ENCODE results near the gene PARP15.
A peak's percentile ranks its signal among the peaks of the same experiment; 100 is the strongest.
"Not testable (repeated sequence)": the region's sequence is repeated elsewhere in the genome, so short reads cannot be mapped to it uniquely, and the experiment has no call there.

Gene PARP15

DNA sequence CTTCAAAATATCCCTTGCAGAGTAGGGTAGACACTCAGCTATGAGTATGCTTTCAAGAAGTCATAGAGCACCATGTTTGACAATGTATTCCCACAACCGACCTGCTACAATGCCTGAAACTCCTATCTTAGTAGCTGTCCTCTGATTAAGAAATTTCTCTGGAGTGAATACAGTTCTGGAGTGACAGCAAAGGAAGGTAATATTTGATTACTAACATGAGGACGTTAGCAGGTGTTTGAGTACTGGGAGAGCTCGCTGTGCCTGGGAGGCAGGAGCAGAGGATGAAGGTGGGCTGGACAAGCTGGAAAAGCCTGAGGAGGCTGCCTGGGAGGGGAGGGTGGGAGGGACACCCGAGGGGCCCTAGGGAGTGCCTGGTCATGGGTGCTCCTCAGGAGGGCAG, 42.9 kb downstream of the PARP15 start:
- DNase-seq, result no peak

DNA sequence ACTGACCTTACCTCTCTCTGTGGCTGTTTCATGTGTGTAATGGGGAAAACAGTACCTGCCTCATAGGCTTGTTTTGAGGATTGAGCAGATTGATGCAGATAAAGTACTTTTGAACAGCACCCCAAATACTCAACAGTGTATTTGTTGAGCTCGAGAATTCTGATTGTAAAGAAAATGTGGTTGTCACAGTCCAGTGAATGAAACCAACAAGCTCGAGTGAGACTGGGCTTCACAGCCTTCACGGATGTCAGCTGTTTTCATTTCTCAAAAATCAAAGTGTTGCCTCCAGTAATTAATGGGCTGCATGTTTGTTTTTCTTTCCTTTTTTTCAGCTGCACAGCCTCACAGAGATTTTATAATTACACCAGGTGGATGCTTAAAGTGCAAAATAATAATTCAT, 43.7 kb downstream of the PARP15 start:
- no peak for DNase-seq

DNA sequence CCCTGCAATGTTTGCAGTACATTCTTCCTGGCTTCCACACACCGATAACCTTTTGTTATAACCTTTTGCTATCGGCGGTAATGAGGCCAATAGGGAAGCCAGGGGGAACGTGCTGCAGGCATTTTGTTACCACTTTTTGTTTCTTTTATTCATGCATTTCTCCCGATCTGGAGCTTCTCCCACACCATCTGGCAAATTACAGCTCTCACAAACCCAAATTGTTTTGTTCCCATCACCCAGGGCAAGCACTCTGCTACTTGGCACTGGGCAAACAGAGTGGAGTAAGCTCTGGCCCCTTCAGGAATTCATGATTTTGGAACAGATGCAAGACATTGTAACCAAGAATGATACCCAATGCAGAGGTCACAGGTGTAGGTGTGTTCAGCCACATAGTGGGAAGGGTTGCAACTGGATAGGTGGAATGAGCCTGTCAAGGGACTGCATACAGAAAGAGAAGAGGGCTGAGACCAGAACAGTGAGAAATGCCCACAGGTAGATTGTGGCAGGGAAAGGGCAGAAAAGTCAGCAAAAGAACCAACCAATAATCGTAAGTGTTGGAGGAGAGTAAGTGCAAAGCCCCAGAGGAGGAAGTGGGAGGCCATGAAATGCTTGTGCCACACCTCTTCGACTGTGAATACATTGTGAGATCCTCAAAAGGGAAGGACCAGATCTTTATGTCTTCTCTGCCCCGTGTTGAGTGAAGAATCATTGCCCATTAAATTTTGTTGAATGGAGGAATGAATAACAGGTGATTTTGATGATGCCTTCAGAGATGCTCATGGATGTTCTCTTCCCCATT, 45.8 kb downstream of the PARP15 start:
- no peak for DNase-seq

DNA sequence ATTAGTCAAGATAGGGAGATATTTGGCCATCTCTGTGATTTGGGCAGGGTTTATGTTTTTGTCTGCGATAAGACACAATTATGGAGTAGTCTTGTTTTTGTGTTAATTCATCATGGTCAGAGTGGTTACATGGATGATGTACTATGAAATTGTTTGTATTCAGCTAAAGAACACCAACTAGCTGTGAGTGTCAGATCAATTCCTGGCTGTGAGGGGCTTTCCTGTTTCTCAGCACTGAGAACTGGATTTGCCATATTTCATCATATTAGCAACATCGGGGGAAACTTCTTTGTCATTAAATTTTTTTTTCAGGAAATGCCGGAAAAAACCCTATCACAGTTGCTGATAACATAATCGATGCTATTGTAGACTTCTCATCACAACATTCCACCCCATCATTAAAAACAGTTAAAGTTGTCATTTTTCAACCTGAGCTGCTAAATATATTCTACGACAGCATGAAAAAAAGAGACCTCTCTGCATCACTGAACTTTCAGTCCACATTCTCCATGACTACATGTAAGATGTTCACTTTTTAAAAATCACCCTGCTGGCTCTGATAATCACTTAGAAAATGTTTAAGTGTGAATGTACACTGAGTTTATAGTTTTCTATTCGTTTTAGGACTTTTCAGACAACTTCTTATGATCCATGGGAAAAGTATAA, 49.2 kb downstream of the PARP15 start:
- DNase-seq, result no peak

DNA sequence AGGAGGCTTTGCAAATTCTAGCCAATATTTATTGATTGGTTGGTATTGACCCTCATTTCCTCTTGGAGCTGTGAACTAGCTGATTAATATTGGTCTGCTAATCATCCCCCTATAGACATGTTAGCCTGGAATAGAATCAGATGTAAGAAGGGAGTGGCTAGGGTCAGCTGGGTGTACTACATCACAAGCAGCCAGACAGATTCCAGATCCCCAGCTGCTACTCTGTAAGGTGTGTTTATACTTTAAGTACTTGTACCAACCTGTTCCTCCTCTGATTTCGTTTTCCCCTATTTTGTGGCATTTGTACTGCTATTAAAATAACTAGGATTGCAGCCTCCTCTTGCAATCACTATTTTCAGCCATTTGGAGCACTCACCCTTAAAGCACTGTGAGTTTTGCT, 49.9 kb downstream of the PARP15 start:
- DNase-seq, result no peak

DNA sequence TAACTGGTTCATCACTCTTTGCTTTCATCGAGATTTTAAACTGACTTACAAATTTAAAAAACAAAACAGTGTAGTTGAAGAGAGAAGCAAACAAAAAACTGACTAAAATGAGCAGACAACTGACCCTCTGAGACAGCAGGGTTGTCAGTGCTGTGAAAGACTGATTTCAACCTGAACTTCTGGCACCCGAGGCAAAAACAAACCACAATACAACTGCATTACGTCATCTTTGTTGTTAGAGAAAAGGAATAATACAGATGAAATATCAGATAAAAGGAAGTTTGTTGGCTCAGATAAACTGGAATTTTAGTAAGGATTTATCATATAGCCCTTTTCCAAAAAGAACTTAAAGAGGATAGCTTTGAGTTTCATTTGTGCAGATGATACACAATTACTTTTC, 51.1 kb downstream of the PARP15 start:
- peak; percentile 27 for DNase-seq

DNA sequence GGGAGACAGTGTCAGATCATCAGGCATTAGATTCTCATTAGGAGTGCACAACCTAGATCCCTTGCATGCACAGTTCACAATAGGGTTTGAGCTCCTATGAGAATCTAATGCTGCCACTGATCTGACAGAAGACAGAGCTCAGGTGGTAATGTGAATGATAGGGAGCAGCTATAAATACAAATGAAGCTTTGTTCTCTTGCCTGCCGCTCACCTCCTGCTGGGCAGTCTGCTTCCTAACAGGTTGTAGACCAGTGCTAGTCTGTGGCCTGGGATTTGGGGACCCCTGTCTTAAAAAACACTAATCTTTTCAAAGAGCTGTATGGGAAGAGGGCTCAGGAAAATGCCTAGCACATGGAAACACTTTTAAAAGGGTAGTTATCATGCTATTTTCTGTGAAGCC, 52.3 kb downstream of the PARP15 start:
- no peak for DNase-seq

DNA sequence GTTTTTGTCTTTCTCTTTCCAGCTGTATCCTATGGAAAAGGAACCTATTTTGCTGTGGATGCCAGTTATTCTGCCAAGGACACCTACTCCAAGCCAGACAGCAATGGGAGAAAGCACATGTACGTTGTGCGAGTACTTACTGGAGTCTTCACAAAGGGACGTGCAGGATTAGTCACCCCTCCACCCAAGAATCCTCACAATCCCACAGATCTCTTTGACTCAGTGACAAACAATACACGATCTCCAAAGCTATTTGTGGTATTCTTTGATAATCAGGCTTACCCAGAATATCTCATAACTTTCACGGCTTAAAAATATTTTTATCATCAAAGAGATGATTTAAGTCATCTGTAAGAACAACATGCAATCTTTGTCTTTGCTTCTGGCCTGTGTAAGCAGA, 58.3 kb downstream of the PARP15 start:
- no peak for DNase-seq

DNA sequence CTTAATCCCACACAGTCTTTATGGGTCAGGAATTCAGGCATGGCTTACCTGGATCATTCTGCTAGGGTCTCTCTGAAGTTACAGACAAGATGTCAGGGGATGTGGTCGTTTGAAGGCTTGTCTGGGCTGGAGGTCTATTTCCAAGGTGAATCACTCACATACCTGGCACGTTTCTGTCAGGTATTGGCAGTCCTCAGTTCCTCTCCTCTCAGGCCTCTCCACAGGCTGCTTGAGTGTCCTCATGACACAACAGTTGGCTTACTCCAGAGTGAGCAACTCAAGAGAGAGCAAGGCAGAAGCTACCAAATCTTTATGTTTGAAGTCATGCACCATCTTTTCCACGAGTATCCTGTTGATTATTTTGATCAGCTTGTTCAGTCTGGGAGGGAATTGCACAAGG, 59.2 kb downstream of the PARP15 start:
- DNase-seq, result no peak

DNA sequence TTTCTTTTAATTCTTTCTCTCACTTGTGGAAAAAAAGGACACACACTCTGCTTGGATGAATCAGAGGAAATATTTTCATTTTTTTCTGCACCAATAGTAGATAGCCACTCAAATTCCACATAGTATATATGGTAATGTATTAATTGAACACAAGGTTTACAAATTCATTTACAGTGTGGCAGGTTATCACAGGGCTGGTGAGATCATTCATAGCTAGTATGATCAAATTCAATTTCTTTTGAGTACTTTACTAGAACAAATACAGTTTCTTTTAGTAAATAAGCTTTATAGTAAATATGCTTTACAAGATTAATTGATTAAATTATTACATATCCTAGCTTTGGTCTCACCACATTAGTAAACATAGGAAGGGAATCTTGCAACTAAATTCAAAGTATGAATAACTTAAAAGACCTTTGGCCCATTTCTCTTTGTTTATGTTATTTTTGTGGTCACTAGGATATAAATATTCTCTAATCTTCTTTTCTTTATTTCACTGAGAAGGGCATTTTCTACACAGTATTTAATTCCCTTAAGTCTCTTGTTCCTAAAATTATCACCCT, 63.1 kb downstream of the PARP15 start:
- DNase-seq, result no peak

DNA sequence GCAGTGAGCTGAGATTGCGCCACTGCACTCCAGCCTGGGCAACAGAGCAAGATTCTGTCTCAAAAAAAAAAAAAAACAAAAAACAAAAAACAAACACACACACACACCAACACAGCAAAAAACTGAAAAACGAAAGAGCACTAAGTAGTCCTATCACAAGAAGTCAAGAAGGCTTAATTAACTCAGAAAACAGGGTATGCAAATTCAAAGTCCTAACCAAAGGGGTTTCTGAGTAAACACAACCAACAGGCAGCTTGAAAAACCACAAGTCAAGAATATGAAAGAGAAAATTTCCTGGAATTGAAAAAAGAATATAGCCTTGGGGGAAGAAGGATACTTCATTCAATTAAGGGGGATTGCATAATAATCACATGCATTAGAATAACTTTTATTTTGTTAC, 65.5 kb downstream of the PARP15 start:
- peak; percentile 74 for DNase-seq

DNA sequence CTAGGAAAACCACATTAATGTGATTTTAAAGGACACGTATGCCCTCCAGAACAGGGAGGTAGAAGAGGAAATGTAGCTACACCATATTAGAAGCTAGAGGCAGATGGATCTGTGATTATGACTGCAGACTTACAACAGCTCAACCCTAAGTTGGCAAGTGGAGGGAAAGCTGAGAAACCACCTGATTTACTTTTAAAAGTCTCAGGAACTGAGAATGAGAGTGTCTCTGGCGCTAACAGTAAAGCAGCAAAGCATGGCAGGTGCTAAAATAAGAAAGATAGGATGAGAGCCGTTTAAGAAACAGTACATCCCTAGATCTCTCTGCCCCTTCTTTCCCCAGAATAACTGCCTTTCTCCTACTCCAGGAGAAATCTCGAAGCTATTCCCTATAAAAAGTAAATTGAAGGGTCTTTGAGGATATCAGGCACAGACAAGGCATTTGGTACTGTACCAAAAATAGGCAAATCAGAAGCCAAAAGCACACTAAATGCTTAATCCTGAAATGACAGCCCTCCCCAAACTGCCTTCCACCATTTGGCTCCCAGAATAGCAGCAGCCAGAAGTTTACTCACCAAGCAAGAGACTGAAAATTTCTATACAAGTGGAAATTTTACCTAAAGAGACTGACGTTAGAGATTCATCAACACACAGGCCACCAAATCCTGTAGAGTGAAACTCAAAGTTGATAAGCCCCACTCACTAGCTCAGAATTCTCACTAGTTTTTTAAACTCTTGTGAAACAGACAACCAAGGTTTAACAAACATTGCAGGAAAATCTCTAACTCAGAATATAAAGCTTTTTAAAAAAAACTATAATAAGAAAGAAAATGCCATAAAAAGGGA, 68.9 kb downstream of the PARP15 start:
- DNase-seq, result no peak

DNA sequence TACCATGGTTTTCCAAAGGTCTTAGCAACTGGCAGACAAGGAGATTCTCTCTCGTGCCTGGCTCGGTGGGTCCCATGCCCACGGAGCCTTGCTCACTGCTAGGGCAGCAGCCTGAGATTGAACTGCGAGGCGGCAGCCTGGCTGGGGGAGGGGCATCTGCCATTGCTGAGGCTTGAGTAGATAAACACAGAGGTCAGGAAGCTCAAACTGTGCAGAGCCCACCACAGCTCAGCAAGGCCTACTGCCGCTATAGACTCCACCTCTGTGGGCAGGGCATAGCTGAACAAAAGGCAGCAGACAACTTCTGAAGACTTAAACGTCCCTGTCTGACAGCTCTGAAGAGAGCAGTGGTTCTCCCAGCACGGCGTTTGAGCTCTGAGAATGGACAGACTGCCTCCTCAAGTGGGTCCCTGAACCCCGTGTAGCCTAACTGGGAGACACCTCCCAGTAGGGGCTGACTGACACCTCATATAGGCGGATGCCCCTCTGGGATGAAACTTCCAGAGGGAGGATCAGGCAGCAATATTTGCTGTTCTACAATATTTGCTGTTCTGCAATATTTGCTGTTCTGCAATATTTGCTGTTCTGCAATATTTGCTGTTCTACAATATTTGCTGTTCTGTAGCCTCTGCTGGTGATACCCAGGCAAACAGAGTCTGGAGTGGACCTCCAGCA, 73.9 kb downstream of the PARP15 start:
- not testable (repeated sequence) for DNase-seq

DNA sequence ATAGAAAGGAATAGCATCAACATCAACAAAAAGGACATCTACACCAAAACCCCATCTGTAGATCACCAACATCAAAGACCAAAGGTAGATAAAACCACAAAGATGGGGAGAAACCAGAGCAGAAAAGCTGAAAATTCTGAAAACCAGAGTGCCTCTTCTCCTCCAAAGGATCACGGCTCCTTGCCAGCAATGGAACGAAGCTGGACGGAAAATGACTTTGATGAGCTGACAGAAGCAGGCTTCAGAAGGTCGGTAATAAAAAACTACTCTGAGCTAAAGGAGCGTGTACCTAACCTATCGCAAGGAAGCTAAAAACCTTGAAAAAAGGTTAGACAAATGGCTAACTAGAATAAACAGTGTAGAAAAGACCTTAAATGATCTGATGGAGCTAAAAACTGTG, 74.5 kb downstream of the PARP15 start:
- not testable (repeated sequence) for DNase-seq

DNA sequence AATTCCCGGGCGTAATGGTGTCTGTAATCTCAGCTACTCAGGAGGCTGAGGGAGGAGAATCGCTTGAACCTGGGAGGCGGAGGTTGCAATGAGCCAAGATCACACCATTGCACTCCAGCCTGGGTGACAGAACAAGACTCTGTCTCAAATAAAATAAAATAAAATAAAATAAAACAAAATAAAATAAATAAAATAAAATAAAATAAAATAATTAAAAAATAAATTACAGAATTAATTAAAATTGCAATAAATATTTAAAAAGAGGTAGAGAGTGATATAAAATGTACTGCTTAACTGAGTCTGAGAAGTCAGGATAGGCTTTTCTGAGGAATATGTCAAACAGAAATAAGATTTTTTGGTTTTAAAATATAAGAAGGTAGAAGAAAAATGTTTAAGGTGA, 80.9 kb downstream of the PARP15 start:
- not testable (repeated sequence) for DNase-seq

DNA sequence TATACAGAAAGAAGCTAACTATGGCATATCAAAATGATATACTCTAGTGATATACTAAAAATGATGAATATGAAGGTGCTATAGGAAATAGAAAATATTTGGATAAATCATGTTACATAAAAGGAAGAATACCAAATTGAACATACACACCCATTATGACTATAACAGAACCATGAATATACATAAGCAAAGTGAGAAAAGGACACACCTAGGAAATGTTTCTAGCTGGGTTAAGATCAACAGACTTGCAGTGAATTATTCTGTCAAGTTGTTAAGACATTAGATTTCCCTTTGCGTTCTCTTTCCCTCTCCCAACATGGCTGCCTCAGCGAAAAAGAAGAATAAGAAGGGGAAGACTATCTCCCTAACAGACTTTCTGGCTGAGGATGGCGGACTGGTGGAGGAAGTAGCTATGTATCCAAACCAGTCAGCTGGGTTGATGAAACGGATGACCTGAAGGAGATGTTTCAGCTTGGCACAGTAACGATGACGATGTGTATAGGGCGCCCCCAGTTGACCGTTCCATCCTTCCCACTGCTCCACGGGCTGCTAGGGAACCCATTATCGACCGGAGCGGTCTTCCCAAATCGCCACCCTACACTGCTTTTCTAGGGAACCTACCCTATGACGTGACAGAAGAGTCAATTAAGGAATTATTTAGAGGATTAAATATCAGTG, 83.0 kb downstream of the PARP15 start:
- DNase-seq, result peak; percentile 38

DNA sequence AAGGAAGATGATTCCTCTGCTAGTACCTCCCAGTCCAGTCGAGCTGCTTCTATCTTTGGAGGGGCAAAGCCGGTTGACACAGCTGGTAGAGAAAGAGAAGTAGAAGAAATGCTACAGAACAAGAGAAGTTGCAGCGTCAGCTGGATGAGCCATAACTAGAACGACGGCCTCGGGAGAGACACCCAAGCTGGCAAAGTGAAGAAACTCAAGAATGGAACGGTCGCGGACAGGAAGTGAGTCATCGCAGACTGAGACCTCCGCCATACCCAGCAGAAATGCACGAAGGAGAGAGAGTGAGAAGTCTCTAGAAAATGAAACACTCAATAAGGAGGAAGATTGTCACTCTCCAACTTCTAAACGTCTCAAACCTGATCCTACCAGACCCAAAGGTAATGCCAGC, 84.2 kb downstream of the PARP15 start:
- DNase-seq, result no peak

DNA sequence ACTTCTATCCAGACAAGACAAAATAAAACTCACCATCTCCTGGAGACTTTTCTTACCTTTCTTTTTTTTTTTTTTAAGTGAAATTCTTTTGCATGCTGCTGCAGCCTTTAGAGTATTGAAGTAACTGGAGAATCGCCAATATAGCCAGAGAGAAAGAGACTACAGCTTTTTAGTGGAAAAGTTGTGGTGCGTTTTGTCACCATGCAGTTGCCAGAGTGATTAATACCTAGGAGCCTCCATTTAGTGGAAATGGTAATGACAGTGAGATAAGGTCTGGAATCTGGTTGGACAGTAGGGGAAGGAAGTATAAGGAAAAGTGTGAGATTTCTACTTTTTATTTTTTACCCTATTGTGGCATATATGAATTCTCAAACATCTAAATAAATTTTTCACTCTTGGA, 85.1 kb downstream of the PARP15 start:
- DNase-seq, result no peak

DNA sequence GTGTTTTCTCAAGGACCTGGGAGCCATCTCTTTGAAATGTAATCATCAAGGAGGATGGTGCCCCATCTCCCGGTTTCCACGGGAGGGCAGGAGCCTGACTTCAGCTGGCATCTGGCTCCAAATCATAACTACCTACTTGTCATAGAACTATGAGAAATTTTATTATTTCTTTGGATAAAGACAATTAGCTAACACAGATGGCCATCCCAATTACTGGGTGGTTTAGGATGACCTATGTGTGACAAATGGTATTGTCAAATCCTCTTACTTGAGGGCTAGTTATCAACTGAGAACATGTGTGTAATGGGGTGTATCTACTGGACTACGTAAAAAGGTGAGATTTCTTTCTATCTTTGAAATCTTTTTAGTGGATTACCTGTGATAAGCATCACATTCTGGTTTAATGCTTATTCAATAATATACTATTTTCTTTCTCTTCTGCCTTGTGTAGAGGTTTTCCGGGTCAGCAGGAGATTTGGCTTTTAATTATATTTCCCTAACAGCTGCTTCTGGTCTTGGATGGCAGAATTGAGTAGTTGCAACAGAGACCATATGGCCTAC, 87.9 kb downstream of the PARP15 start:
- DNase-seq, result no peak

DNA sequence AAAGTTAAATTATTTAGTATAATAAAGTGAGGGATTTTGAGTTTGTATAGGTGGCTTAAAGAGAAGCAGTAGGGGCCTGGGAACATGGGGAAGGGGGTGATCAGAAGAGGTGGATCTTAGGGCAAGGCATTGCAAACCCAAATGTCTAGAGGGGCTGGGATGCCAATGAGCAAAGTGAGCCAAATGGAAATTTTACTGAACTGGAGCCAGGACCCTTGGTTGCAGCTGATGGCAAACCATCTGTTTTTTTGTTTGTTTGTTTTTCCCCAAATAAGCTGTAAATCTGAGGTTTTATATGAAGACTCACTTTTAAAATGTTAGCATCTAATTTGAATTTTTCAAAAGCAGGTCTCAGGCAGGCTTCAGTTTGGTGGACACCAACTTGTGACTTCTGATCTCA, 88.4 kb downstream of the PARP15 start:
- no peak for DNase-seq

DNA sequence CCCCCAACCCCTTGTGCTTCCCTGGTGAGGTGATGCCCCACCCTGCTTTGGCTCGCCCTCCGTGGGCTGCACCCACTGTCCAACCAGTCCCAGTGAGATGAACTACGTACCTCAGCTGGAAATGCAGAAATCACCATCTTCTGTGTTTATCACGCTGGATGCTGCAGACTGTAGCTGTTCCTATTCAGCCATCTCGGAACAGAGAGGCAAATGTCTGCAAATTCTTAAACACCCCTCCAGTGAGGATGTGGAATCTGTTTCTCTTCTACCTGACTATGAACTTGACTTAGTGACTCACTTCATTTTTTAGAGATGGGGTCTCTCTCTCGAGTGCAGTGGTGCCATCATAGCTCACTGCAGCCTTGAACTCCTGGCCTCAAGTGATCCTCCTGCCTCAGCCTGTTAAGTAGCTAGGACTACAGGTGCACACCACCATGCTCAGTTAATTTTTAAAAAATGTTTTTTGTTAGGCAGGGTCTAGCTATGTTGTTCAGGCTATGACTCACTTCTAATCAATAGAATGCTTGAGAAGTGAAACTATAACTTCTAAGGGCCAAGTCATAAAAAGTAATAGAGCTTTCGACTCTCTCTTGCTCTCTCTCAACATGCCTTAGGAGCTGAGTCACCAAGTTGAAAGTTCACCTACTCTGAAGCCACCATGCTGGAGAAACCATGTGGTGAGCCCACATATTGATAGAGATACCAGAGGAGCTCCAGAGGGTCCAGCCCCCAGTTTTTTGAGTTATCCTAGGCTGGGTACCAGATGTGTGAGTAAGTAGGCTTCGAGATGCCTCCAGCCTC, 91.7 kb downstream of the PARP15 start:
- DNase-seq, result no peak

Measured in OCI-M1 (cell line).